Smooth muscle cell (in vitro differentiated cells): ENCODE data around the gene MRPL51. TPM values are rescaled to one million over a fixed set of nuclear protein-coding genes. Genes with fewer than 3 reads are reported as not detected.
"Not testable (repeated sequence)": the region's sequence is repeated elsewhere in the genome, so short reads cannot be mapped to it uniquely, and the experiment has no call there.

Experiments used
- DNase-seq: peaks from one replicate; lab custom pipeline; 2025; ENCODE audit not compliant: unreplicated experiment; lab: John Stamatoyannopoulos, UW
- H2AFZ ChIP-seq: fragments of 200-600 bp; sonication (generic); 2 replicates; pipeline ENCODE4 v1.6.0; 2016; ENCODE audit warnings: antibody characterized with exemption, low read depth, mild to moderate bottlenecking
- H3F3A ChIP-seq: fragments of 200-600 bp; sonication (generic); 2 replicates; pipeline ENCODE4 v1.6.0; 2017; ENCODE audit warnings: antibody characterized with exemption, low read depth
- H3K27ac ChIP-seq: fragments of 200-600 bp; sonication (generic); 2 replicates; pipeline ENCODE4 v1.5.1; 2016; ENCODE audit warnings: low read depth, mild to moderate bottlenecking
- H3K27me3 ChIP-seq: fragments of 200-600 bp; sonication (generic); 2 replicates; pipeline ENCODE4 v1.6.1; 2016; ENCODE audit warnings: low read depth, mild to moderate bottlenecking
- H3K36me3 ChIP-seq: fragments of 200-600 bp; sonication (generic); 2 replicates; pipeline ENCODE4 v1.5.1; 2016; ENCODE audit warnings: low read depth
- H3K4me1 ChIP-seq: fragments of 200-600 bp; sonication (generic); 2 replicates; pipeline ENCODE4 v1.5.1; 2016; ENCODE audit warnings: low read depth
- H3K4me2 ChIP-seq: fragments of 200-600 bp; sonication (generic); 2 replicates; pipeline ENCODE4 v1.6.0; 2016; ENCODE audit warnings: mild to moderate bottlenecking
- H3K4me3 ChIP-seq: fragments of 200-600 bp; sonication (generic); 2 replicates; pipeline ENCODE4 v1.5.1; 2016; ENCODE audit warnings: mild to moderate bottlenecking
- H3K79me2 ChIP-seq: fragments of 200-600 bp; sonication (generic); 2 replicates; pipeline ENCODE4 v1.6.0; 2016; ENCODE audit warnings: low read depth, mild to moderate bottlenecking
- H3K9ac ChIP-seq: fragments of 200-600 bp; sonication (generic); 2 replicates; pipeline ENCODE4 v1.6.0; 2016; ENCODE audit warnings: low read depth
- H3K9me3 ChIP-seq: fragments of 200-600 bp; sonication (generic); replicated peaks from 2 replicates; pipeline ENCODE4 v1.5.1; 2016; ENCODE audit warnings: low read depth
- H4K20me1 ChIP-seq: fragments of 200-600 bp; sonication (generic); 2 replicates; pipeline ENCODE4 v1.6.0; 2016; ENCODE audit warnings: low read depth
- CTCF ChIP-seq: fragments of 200-600 bp; sonication (generic); IDR thresholded peaks from 2 replicates; pipeline ENCODE4 v1.5.1; 2017; ENCODE audit warnings: borderline replicate concordance, mild to moderate bottlenecking, antibody characterized with exemption; ENCODE audit not compliant: insufficient read depth, poor library complexity, severe bottlenecking
- WGBS: methylation state at CpG from one replicate; pipeline ENCODE4 v1.1.7; 2016; ENCODE audit warnings: low lambda C conversion rate; 5-methylcytosine and 5-hydroxymethylcytosine counted together
- polyA plus RNA-seq: library from polyadenylated mRNA; unstranded; fragments of >200 nt; fragmentation: Nextera tagmentation; extraction: Ambion mirVana; gene quantifications from 2 replicates; pipeline ENCODE4 v1.2.1, GENCODE V29; 2016
- total RNA-seq: library from RNA; depleted of rRNA; stranded (reverse); fragments of >200 nt; gene quantifications from 2 replicates; pipeline ENCODE4 v1.2.3, GENCODE V29; 2014

MRPL51 gene
- total and polyA plus RNA-seq, 2 experiments from 2014 or later: 126 to 364 TPM

GRCh38 chr12:6469609-6470374 lies 23.3 kb downstream of the MRPL51 start:
- Histone ChIP-seq H3K4me2 (peak overlapping the region; percentile 92), H3K79me2 (peaks cover 22% of the 10 kb centered on the region), H4K20me1 (peaks cover 14% of the 10 kb centered on the region), H3K27ac (no peak overlapping the region), H3F3A (peaks cover 5% of the 10 kb centered on the region), H3K4me3 (peak overlapping the region; percentile 64), H3K9ac (peak overlapping the region; percentile 38), H3K27me3 (no peaks in the 10 kb centered on the region), H3K36me3 (no peaks in the 10 kb centered on the region), H3K4me1 (peaks cover 11% of the 10 kb centered on the region), H2AFZ (no peak overlapping the region), H3K9me3 (no peaks in the 10 kb centered on the region)
- WGBS: 26% methylated on average over 16 of the region's 16 CpGs
- no peak for TF ChIP-seq CTCF
- no peak for DNase-seq

- Histone ChIP-seq H3K27me3 (no peaks in the 10 kb centered on the region), H3K27ac (no peak overlapping the region), H3K4me3 (peak overlapping the region; percentile 64), H3F3A (peaks cover 5% of the 10 kb centered on the region), H3K4me1 (peaks cover 11% of the 10 kb centered on the region), H3K4me2 (peak overlapping the region; percentile 92), H3K9ac (no peak overlapping the region), H2AFZ (no peak overlapping the region), H4K20me1 (peaks cover 14% of the 10 kb centered on the region), H3K9me3 (no peaks in the 10 kb centered on the region), H3K36me3 (no peaks in the 10 kb centered on the region), H3K79me2 (peaks cover 22% of the 10 kb centered on the region)
- 91% methylated on average over 6 of the region's 6 CpGs for WGBS
- no peak for TF ChIP-seq CTCF
- DNase-seq: no peak
Measured at GRCh38 chr12:6469092-6469491, 24.0 kb downstream of the MRPL51 start.

- no peak overlapping the region for H3K4me2 ChIP-seq
- H3K36me3 ChIP-seq: no peaks in the 10 kb centered on the region
- H2AFZ ChIP-seq: no peak overlapping the region
- H3K9me3 ChIP-seq: no peaks in the 10 kb centered on the region
- peaks cover 11% of the 10 kb centered on the region for H3K4me1 ChIP-seq
- peaks cover 14% of the 10 kb centered on the region for H4K20me1 ChIP-seq
- H3K27ac ChIP-seq: no peak overlapping the region
- no peak for DNase-seq
- H3K4me3 ChIP-seq: no peak overlapping the region
- peaks cover 5% of the 10 kb centered on the region for H3F3A ChIP-seq
- no peak overlapping the region for H3K9ac ChIP-seq
- H3K79me2 ChIP-seq: peaks cover 22% of the 10 kb centered on the region
- no peak for TF ChIP-seq CTCF
- H3K27me3 ChIP-seq: no peaks in the 10 kb centered on the region
Measured at GRCh38 chr12:6468283-6468575, 24.8 kb downstream of the MRPL51 start.

GRCh38 chr12:6467571-6468282 lies 25.3 kb downstream of the MRPL51 start:
- H2AFZ ChIP-seq, H3K27me3 ChIP-seq, H3K9me3 ChIP-seq, H3K27ac ChIP-seq, H3K4me3 ChIP-seq, H3K4me2 ChIP-seq, H3K36me3 ChIP-seq, H3F3A ChIP-seq, H3K9ac ChIP-seq, DNase-seq: not testable (repeated sequence)
- H3K79me2 ChIP-seq: peaks cover 22% of the 10 kb centered on the region
- H3K4me1 ChIP-seq: peaks cover 11% of the 10 kb centered on the region
- 96% methylated on average over 9 of the region's 9 CpGs for WGBS
- peaks cover 14% of the 10 kb centered on the region for H4K20me1 ChIP-seq

- H3K9ac ChIP-seq, H3F3A ChIP-seq, H2AFZ ChIP-seq, H3K36me3 ChIP-seq, H3K27me3 ChIP-seq, H3K4me2 ChIP-seq, H3K9me3 ChIP-seq, H3K27ac ChIP-seq, H3K4me3 ChIP-seq, DNase-seq: not testable (repeated sequence)
- WGBS: 96% methylated on average over 4 of the region's 4 CpGs
- H3K4me1 ChIP-seq: peaks cover 11% of the 10 kb centered on the region
- H3K79me2 ChIP-seq: peaks cover 22% of the 10 kb centered on the region
- peaks cover 14% of the 10 kb centered on the region for H4K20me1 ChIP-seq
Measured at GRCh38 chr12:6466751-6467150, 26.3 kb downstream of the MRPL51 start.
